ENCODE data around the gene ZNF76.
A peak's percentile ranks its signal among the peaks of the same experiment; 100 is the strongest.

The ZNF76 gene

GRCh38 chr6:35259194-35259947, at the start of gene ZNF76:
Gene ZNF76 (plus strand): TSS chr6:35259735. CDS start chr6:35281152, 21,417 bp downstream.
- Histone ChIP-seq H3K36me3 (ENCODE audit: insufficient read depth, insufficient read length, low read length) (no peaks in the 10 kb centered on the region), H3K9me3 (ENCODE audit: insufficient read depth, low read length) (no peaks in the 10 kb centered on the region), H3K9ac (ENCODE audit: insufficient read length, low read depth) (peak within 1 kb of the TSS; percentile 89), H3K27me3 (ENCODE audit: insufficient read depth, insufficient read length) (no peaks in the 10 kb centered on the region), H3K4me1 (ENCODE audit: insufficient read depth, insufficient read length) (no peaks in the 10 kb centered on the region), H3K4me3 (ENCODE audit: insufficient read length, low read depth) (peak within 1 kb of the TSS; percentile 90)
- DNase-seq (ENCODE audit: low read depth, low spot score): peak; percentile 93
- TF ChIP-seq ZNF274 (IDR thresholded peaks at IDR 0.05; ENCODE audit: low read depth, low read length) (no peak), YY1 (IDR thresholded peaks at IDR 0.05; ENCODE audit: insufficient read depth, insufficient read length) (no peak), SUZ12 (IDR thresholded peaks at IDR 0.05; ENCODE audit: extremely low read depth, insufficient read depth, insufficient read length) (no peak)

- Histone ChIP-seq H3K9ac (ENCODE audit: insufficient read length, low read depth) (peak overlapping the region; percentile 51), H3K4me3 (ENCODE audit: insufficient read length, low read depth) (peak overlapping the region; percentile 59)
- no peak for DNase-seq (ENCODE audit: low read depth, low spot score)
Measured at GRCh38 chr6:35213298-35213791, 46.2 kb upstream of the ZNF76 start.

GRCh38 chr6:35213824-35214756, 45.4 kb upstream of the ZNF76 start, which contains the start of gene SCUBE3:
Gene SCUBE3 (plus strand): TSS chr6:35213956. CDS start chr6:35214419, 463 bp downstream.
- peak within 1 kb of the TSS; percentile 59 for H3K4me3 ChIP-seq (ENCODE audit: insufficient read length, low read depth)
- TF ChIP-seq ZNF274 (IDR thresholded peaks at IDR 0.05; ENCODE audit: low read depth, low read length) (no peak), YY1 (IDR thresholded peaks at IDR 0.05; ENCODE audit: insufficient read depth, insufficient read length) (no peak), SUZ12 (IDR thresholded peaks at IDR 0.05; ENCODE audit: extremely low read depth, insufficient read depth, insufficient read length) (no peak)
- H3K27me3 ChIP-seq (ENCODE audit: insufficient read depth, insufficient read length): peaks cover 48% of the 10 kb centered on the region
- DNase-seq (ENCODE audit: low read depth, low spot score): no peak
- peaks cover 13% of the 10 kb centered on the region for H3K36me3 ChIP-seq (ENCODE audit: insufficient read depth, insufficient read length, low read length)
- peaks cover 29% of the 10 kb centered on the region for H3K4me1 ChIP-seq (ENCODE audit: insufficient read depth, insufficient read length)
- H3K9ac ChIP-seq (ENCODE audit: insufficient read length, low read depth): peak within 1 kb of the TSS; percentile 83
- no peaks in the 10 kb centered on the region for H3K9me3 ChIP-seq (ENCODE audit: insufficient read depth, low read length)

More at GRCh38 chr6:35213298-35213791, 46.2 kb upstream of the ZNF76 start:
- peaks cover 28% of the 10 kb centered on the region for H3K4me1 ChIP-seq (ENCODE audit: insufficient read depth, insufficient read length)
- TF ChIP-seq ZNF274 (IDR thresholded peaks at IDR 0.05; ENCODE audit: low read depth, low read length): no peak
- TF ChIP-seq YY1 (IDR thresholded peaks at IDR 0.05; ENCODE audit: insufficient read depth, insufficient read length): no peak
- TF ChIP-seq SUZ12 (IDR thresholded peaks at IDR 0.05; ENCODE audit: extremely low read depth, insufficient read depth, insufficient read length): no peak
- H3K36me3 ChIP-seq (ENCODE audit: insufficient read depth, insufficient read length, low read length): peaks cover 6% of the 10 kb centered on the region
- H3K27me3 ChIP-seq (ENCODE audit: insufficient read depth, insufficient read length): peaks cover 56% of the 10 kb centered on the region
- no peaks in the 10 kb centered on the region for H3K9me3 ChIP-seq (ENCODE audit: insufficient read depth, low read length)

GRCh38 chr6:35214869-35215664, 44.5 kb upstream of the ZNF76 start:
- Histone ChIP-seq H3K9me3 (ENCODE audit: insufficient read depth, low read length) (no peaks in the 10 kb centered on the region), H3K27me3 (ENCODE audit: insufficient read depth, insufficient read length) (peaks cover 39% of the 10 kb centered on the region), H3K4me3 (ENCODE audit: insufficient read length, low read depth) (peak overlapping the region; percentile 59), H3K36me3 (ENCODE audit: insufficient read depth, insufficient read length, low read length) (peaks cover 17% of the 10 kb centered on the region), H3K9ac (ENCODE audit: insufficient read length, low read depth) (peak overlapping the region; percentile 83), H3K4me1 (ENCODE audit: insufficient read depth, insufficient read length) (peaks cover 29% of the 10 kb centered on the region)
- DNase-seq (ENCODE audit: low read depth, low spot score): no peak
- no peak for TF ChIP-seq YY1 (IDR thresholded peaks at IDR 0.05; ENCODE audit: insufficient read depth, insufficient read length)
- no peak for TF ChIP-seq ZNF274 (IDR thresholded peaks at IDR 0.05; ENCODE audit: low read depth, low read length)
- TF ChIP-seq SUZ12 (IDR thresholded peaks at IDR 0.05; ENCODE audit: extremely low read depth, insufficient read depth, insufficient read length): no peak

- Histone ChIP-seq H3K9ac (ENCODE audit: insufficient read length, low read depth) (peak overlapping the region; percentile 33), H3K4me1 (ENCODE audit: insufficient read depth, insufficient read length) (peaks cover 29% of the 10 kb centered on the region), H3K36me3 (ENCODE audit: insufficient read depth, insufficient read length, low read length) (peaks cover 22% of the 10 kb centered on the region), H3K27me3 (ENCODE audit: insufficient read depth, insufficient read length) (peaks cover 34% of the 10 kb centered on the region), H3K9me3 (ENCODE audit: insufficient read depth, low read length) (no peaks in the 10 kb centered on the region), H3K4me3 (ENCODE audit: insufficient read length, low read depth) (no peak overlapping the region)
- no peak for DNase-seq (ENCODE audit: low read depth, low spot score)
- TF ChIP-seq ZNF274 (IDR thresholded peaks at IDR 0.05; ENCODE audit: low read depth, low read length): no peak
- no peak for TF ChIP-seq SUZ12 (IDR thresholded peaks at IDR 0.05; ENCODE audit: extremely low read depth, insufficient read depth, insufficient read length)
- no peak for TF ChIP-seq YY1 (IDR thresholded peaks at IDR 0.05; ENCODE audit: insufficient read depth, insufficient read length)
Measured at GRCh38 chr6:35215665-35216411, 43.7 kb upstream of the ZNF76 start.

GRCh38 chr6:35216412-35216732, 43.2 kb upstream of the ZNF76 start:
- no peak for DNase-seq (ENCODE audit: low read depth, low spot score)
- H3K9ac ChIP-seq (ENCODE audit: insufficient read length, low read depth): no peak overlapping the region
- H3K4me3 ChIP-seq (ENCODE audit: insufficient read length, low read depth): no peak overlapping the region
- H3K27me3 ChIP-seq (ENCODE audit: insufficient read depth, insufficient read length): peaks cover 32% of the 10 kb centered on the region
- TF ChIP-seq SUZ12 (IDR thresholded peaks at IDR 0.05; ENCODE audit: extremely low read depth, insufficient read depth, insufficient read length) (no peak), ZNF274 (IDR thresholded peaks at IDR 0.05; ENCODE audit: low read depth, low read length) (no peak), YY1 (IDR thresholded peaks at IDR 0.05; ENCODE audit: insufficient read depth, insufficient read length) (no peak)
- peaks cover 27% of the 10 kb centered on the region for H3K36me3 ChIP-seq (ENCODE audit: insufficient read depth, insufficient read length, low read length)
- H3K4me1 ChIP-seq (ENCODE audit: insufficient read depth, insufficient read length): peaks cover 29% of the 10 kb centered on the region
- no peaks in the 10 kb centered on the region for H3K9me3 ChIP-seq (ENCODE audit: insufficient read depth, low read length)

All from NT2/D1 (cell line).